Anterior cingulate cortex (tissue), 58 donors: Measurements from ENCODE around the gene NSL1.
A peak's percentile ranks its signal among the peaks of the same experiment; 100 is the strongest.
"Not testable (repeated sequence)": the region's sequence is repeated elsewhere in the genome, so short reads cannot be mapped to it uniquely, and the experiment has no call there.

ENCODE experiments used
- DNase-seq, 58 donors: peaks; one replicate each; lab custom pipeline; 2025; lab: John Stamatoyannopoulos, UW

NSL1 gene

GRCh38 chr1:212791676-212792395 is at the start of gene NSL1, which contains the start of gene TATDN3:
TSS of gene NSL1 (minus strand) at chr1:212791777. CDS start at chr1:212791763, 14 bp downstream.
TSS of gene TATDN3 (plus strand) at chr1:212791894. CDS start at chr1:212791922, 28 bp downstream.
- peak in 57 of 58 donors; percentile 44 to 92 (median 84) for DNase-seq

GRCh38 chr1:212838145-212838544 is 46.6 kb upstream of the NSL1 start:
- no peak for DNase-seq

GRCh38 chr1:212833211-212834207 is 41.9 kb upstream of the NSL1 start:
- not testable (repeated sequence) for DNase-seq

- no peak for DNase-seq
Measured at GRCh38 chr1:212828395-212828794, 36.8 kb upstream of the NSL1 start.

GRCh38 chr1:212827831-212828278 is 36.3 kb upstream of the NSL1 start:
- DNase-seq = no peak

GRCh38 chr1:212827171-212827776 is 35.7 kb upstream of the NSL1 start:
- no peak for DNase-seq

GRCh38 chr1:212825798-212826452 is 34.3 kb upstream of the NSL1 start:
- no peak for DNase-seq

GRCh38 chr1:212824201-212824600 is 32.6 kb upstream of the NSL1 start:
- no peak for DNase-seq

GRCh38 chr1:212822956-212823355 is 31.4 kb upstream of the NSL1 start:
- no peak for DNase-seq

GRCh38 chr1:212820969-212821368 is 29.4 kb upstream of the NSL1 start:
- no peak for DNase-seq

- DNase-seq = no peak
Measured at GRCh38 chr1:212819726-212820125, 28.1 kb upstream of the NSL1 start.

- DNase-seq = no peak
Measured at GRCh38 chr1:212816567-212817278, 25.1 kb upstream of the NSL1 start.

GRCh38 chr1:212814537-212815334 is 23.2 kb upstream of the NSL1 start:
- peak in 4 of 58 donors; percentile 1 to 53 (median 24) for DNase-seq

- DNase-seq = no peak
Measured at GRCh38 chr1:212805767-212806166, 14.2 kb upstream of the NSL1 start.

- DNase-seq = no peak
Measured at GRCh38 chr1:212797681-212798080, 6.1 kb upstream of the NSL1 start.

- DNase-seq = peak in 9 of 58 donors; percentile 2 to 69 (median 10)
Measured at GRCh38 chr1:212794561-212795014, 3.0 kb upstream of the NSL1 start.

- DNase-seq = no peak
Measured at GRCh38 chr1:212792396-212792908, 875 bp upstream of the NSL1 start.

GRCh38 chr1:212791261-212791675 is 309 bp downstream of the NSL1 start:
- DNase-seq = peak in 10 of 58 donors; percentile 55 to 84 (median 72)
